Measurements from ENCODE around the gene ITGB3.

ITGB3 gene

DNA sequence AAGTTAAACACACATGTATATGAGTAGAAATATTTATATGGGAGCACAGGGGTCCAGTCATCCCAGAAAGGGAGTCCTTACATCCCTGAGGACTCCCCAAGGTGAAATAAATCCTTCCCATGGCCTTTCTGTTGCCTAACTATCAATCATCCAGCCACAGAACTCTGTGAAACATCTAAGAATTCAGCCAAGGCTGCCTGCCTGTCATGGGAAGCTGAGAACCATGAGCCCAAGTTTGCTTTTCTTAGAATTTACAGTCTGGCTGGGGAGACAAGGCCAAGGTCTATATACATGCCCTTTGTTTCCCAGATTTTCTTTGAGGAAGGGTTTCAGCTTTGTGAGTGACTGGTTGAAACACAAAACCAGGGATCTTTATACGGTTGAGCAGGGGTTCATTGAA lies 28.7 kb upstream of the ITGB3 start:
- Histone ChIP-seq H3K18ac (ENCODE audit: low read length) (no peak overlapping the region), H3K27ac (replicated peaks; ENCODE audit: low read length) (no peak overlapping the region), H3K9me3 (replicated peaks in 1 of 2; ENCODE audit: control insufficient read depth in 2 of 2, insufficient read depth in 1 of 2, low read depth in 1 of 2, low read length in 2 of 2) (peaks cover 4 to 10% of the 10 kb centered on the region in 2 donors), H2AK5ac (ENCODE audit: low read depth, low read length) (no peak overlapping the region), H3K27me3 (ENCODE audit: control insufficient read depth in 3 of 3, insufficient read depth in 3 of 3, low read depth in 1 of 3, low read length in 3 of 3) (no peaks in the 10 kb centered on the region), H3K4me3 (ENCODE audit: low read length in 2 of 2) (no peak overlapping the region), H3K79me1 (ENCODE audit: low read depth, low read length) (no peaks in the 10 kb centered on the region), H2AFZ (ENCODE audit: low read length) (no peak overlapping the region), H3K4ac (ENCODE audit: low read length) (no peak overlapping the region), H4K91ac (ENCODE audit: low read depth, low read length, poor library complexity) (no peak overlapping the region), H2BK5ac (ENCODE audit: low read length) (no peak overlapping the region), H2BK15ac (ENCODE audit: low read length) (no peak overlapping the region), H3K9ac (ENCODE audit: low read depth, low read length, poor library complexity) (no peak overlapping the region), H2BK120ac (ENCODE audit: low read depth, low read length) (no peak overlapping the region), H3K23ac (ENCODE audit: low read depth, low read length, poor library complexity) (no peak overlapping the region), H3K4me1 (ENCODE audit: control insufficient read depth in 2 of 2, insufficient read depth in 1 of 2, low read depth in 1 of 2, low read length in 2 of 2) (peaks cover 4 to 14% of the 10 kb centered on the region in 2 donors), H4K8ac (ENCODE audit: low read depth, low read length) (no peak overlapping the region), H3K4me2 (ENCODE audit: insufficient read depth, low read length, poor library complexity, severe bottlenecking) (no peak overlapping the region), H3K36me3 (replicated peaks in 1 of 2; ENCODE audit: control insufficient read depth in 2 of 2, insufficient read depth in 2 of 2, low read length in 2 of 2) (no peaks in the 10 kb centered on the region), H2BK12ac (ENCODE audit: low read length) (no peak overlapping the region), H3K14ac (ENCODE audit: low read length) (no peak overlapping the region)
- DNase-seq (ENCODE audit: low spot score): no peak
- no CpG with 5 or more reads among the region's 1 CpG for WGBS, 2 donors (ENCODE audit: extremely low coverage in 2 of 2, insufficient read length in 2 of 2, insufficient replicate concordance in 1 of 2)

DNA sequence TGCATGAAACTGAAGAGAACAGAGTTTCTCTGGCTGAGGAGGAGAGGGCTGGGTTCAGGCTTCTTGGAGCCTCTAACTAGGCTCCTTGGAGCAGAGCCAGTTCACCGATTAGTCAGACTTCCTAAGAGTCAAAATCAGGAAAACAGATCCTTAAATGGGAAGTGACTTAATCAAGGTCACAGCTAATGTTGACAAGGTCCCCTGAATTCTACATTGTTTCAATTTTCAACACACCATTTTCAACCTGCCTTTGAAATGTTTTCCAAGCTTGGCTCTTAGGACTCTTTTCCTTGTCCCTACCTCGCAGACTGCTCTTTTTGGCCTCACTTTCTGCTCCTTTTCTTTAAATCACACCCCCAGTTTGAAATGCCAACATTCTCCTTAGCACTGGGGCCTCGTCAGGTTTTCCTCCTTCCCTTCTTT lies 28.2 kb upstream of the ITGB3 start:
- no peak overlapping the region for H3K4me3 ChIP-seq (ENCODE audit: low read length in 2 of 2)
- H3K14ac ChIP-seq (ENCODE audit: low read length): no peak overlapping the region
- H2BK12ac ChIP-seq (ENCODE audit: low read length): no peak overlapping the region
- no peaks in the 10 kb centered on the region for H3K36me3 ChIP-seq (replicated peaks in 1 of 2; ENCODE audit: control insufficient read depth in 2 of 2, insufficient read depth in 2 of 2, low read length in 2 of 2)
- H3K4me1 ChIP-seq (ENCODE audit: control insufficient read depth in 2 of 2, insufficient read depth in 1 of 2, low read depth in 1 of 2, low read length in 2 of 2): peaks cover 5 to 14% of the 10 kb centered on the region in 2 donors
- H3K23ac ChIP-seq (ENCODE audit: low read depth, low read length, poor library complexity): no peak overlapping the region
- no peak overlapping the region for H3K9ac ChIP-seq (ENCODE audit: low read depth, low read length, poor library complexity)
- H2BK5ac ChIP-seq (ENCODE audit: low read length): no peak overlapping the region
- no peaks in the 10 kb centered on the region for H3K27me3 ChIP-seq (ENCODE audit: control insufficient read depth in 3 of 3, insufficient read depth in 3 of 3, low read depth in 1 of 3, low read length in 3 of 3)
- H2BK15ac ChIP-seq (ENCODE audit: low read length): no peak overlapping the region
- no peak overlapping the region for H3K18ac ChIP-seq (ENCODE audit: low read length)
- peaks cover 4 to 10% of the 10 kb centered on the region in 2 donors for H3K9me3 ChIP-seq (replicated peaks in 1 of 2; ENCODE audit: control insufficient read depth in 2 of 2, insufficient read depth in 1 of 2, low read depth in 1 of 2, low read length in 2 of 2)
- H2AK5ac ChIP-seq (ENCODE audit: low read depth, low read length): no peak overlapping the region
- no peak overlapping the region for H4K91ac ChIP-seq (ENCODE audit: low read depth, low read length, poor library complexity)
- H2BK120ac ChIP-seq (ENCODE audit: low read depth, low read length): no peak overlapping the region
- no CpG with 5 or more reads among the region's 3 CpGs for WGBS, 2 donors (ENCODE audit: extremely low coverage in 2 of 2, insufficient read length in 2 of 2, insufficient replicate concordance in 1 of 2)
- no peak overlapping the region for H4K8ac ChIP-seq (ENCODE audit: low read depth, low read length)
- no peaks in the 10 kb centered on the region for H3K79me1 ChIP-seq (ENCODE audit: low read depth, low read length)
- no peak for DNase-seq (ENCODE audit: low spot score)
- no peak overlapping the region for H3K4me2 ChIP-seq (ENCODE audit: insufficient read depth, low read length, poor library complexity, severe bottlenecking)
- no peak overlapping the region for H3K4ac ChIP-seq (ENCODE audit: low read length)
- H2AFZ ChIP-seq (ENCODE audit: low read length): no peak overlapping the region
- H3K27ac ChIP-seq (replicated peaks; ENCODE audit: low read length): no peak overlapping the region

DNA sequence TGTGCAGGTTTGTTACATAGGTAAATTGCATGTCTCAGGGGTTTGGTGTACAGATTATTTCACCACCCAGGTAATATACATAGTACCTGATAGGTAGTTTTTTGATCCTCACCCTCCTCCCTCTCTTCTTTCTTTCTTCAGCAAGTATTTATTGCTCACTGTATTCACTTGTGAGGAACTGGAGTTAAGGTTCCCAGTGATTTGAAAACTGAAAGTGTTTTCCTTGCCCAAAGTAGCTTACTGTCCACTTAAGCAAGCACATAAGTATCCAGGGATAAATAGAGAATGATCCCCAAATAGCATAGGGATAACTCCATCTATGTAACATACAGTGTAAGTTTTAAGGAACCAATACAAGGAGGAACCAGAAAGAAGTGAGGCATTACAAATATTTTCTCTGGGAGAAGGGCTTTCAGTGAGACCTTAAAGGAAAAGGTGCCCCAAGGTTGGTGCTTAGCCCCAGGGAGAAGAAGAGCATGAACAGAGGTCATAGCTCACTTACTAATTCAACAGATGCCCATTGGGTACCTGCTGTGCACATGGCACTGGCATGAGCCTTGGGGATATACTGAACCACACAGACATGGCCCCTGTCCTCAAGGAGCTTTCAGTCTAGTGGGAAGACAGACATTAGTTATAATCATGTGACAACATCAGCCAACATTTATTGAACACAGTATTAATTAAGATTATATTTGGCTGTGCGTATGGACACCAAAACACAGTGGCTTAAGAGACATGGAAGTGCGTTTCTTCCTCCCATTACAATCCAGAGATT lies 27.5 kb upstream of the ITGB3 start:
- peaks cover 3 to 8% of the 10 kb centered on the region in 2 donors for H3K4me1 ChIP-seq (ENCODE audit: control insufficient read depth in 2 of 2, insufficient read depth in 1 of 2, low read depth in 1 of 2, low read length in 2 of 2)
- H3K4me3 ChIP-seq (ENCODE audit: low read length in 2 of 2): no peak overlapping the region
- no peak overlapping the region for H4K8ac ChIP-seq (ENCODE audit: low read depth, low read length)
- no peak overlapping the region for H3K23ac ChIP-seq (ENCODE audit: low read depth, low read length, poor library complexity)
- no peaks in the 10 kb centered on the region for H3K79me1 ChIP-seq (ENCODE audit: low read depth, low read length)
- no peak overlapping the region for H2AFZ ChIP-seq (ENCODE audit: low read length)
- no peak overlapping the region for H3K18ac ChIP-seq (ENCODE audit: low read length)
- no peak overlapping the region for H2BK5ac ChIP-seq (ENCODE audit: low read length)
- H3K4me2 ChIP-seq (ENCODE audit: insufficient read depth, low read length, poor library complexity, severe bottlenecking): no peak overlapping the region
- WGBS, 2 donors (ENCODE audit: extremely low coverage in 2 of 2, insufficient read length in 2 of 2, insufficient replicate concordance in 1 of 2): no CpG with 5 or more reads among the region's 2 CpGs
- no peak overlapping the region for H2BK120ac ChIP-seq (ENCODE audit: low read depth, low read length)
- H4K91ac ChIP-seq (ENCODE audit: low read depth, low read length, poor library complexity): no peak overlapping the region
- H3K27ac ChIP-seq (replicated peaks; ENCODE audit: low read length): no peak overlapping the region
- no peak overlapping the region for H2AK5ac ChIP-seq (ENCODE audit: low read depth, low read length)
- H2BK12ac ChIP-seq (ENCODE audit: low read length): no peak overlapping the region
- no peaks in the 10 kb centered on the region for H3K27me3 ChIP-seq (ENCODE audit: control insufficient read depth in 3 of 3, insufficient read depth in 3 of 3, low read depth in 1 of 3, low read length in 3 of 3)
- H3K9me3 ChIP-seq (replicated peaks in 1 of 2; ENCODE audit: control insufficient read depth in 2 of 2, insufficient read depth in 1 of 2, low read depth in 1 of 2, low read length in 2 of 2): peaks cover 4 to 10% of the 10 kb centered on the region in 2 donors
- H3K4ac ChIP-seq (ENCODE audit: low read length): no peak overlapping the region
- no peaks in the 10 kb centered on the region for H3K36me3 ChIP-seq (replicated peaks in 1 of 2; ENCODE audit: control insufficient read depth in 2 of 2, insufficient read depth in 2 of 2, low read length in 2 of 2)
- no peak overlapping the region for H3K9ac ChIP-seq (ENCODE audit: low read depth, low read length, poor library complexity)
- no peak overlapping the region for H2BK15ac ChIP-seq (ENCODE audit: low read length)
- no peak overlapping the region for H3K14ac ChIP-seq (ENCODE audit: low read length)
- no peak for DNase-seq (ENCODE audit: low spot score)

DNA sequence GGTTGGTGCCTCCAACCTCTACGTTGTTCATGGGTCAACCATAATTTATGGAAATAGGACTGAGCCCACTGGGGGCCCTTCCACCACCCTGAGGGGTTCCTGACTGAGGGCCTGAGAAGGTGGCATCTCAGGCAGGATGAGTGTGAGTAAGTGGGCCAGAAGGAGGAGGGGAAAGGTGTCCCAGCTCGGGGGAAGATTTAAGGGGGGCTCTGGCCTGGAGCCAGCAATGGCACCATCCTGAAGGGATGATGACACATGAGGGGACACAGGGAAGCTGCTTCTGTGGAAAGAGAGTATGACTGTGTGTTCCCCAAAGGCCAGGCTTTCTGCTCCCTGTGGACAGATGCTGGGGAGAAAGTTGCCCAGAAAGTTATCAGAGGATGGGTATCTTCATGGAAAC lies 25.8 kb upstream of the ITGB3 start:
- no peak overlapping the region for H3K27ac ChIP-seq (replicated peaks; ENCODE audit: low read length)
- H4K91ac ChIP-seq (ENCODE audit: low read depth, low read length, poor library complexity): no peak overlapping the region
- no peaks in the 10 kb centered on the region for H3K79me1 ChIP-seq (ENCODE audit: low read depth, low read length)
- no peak overlapping the region for H2BK5ac ChIP-seq (ENCODE audit: low read length)
- peaks cover 3 to 7% of the 10 kb centered on the region in 2 donors for H3K4me1 ChIP-seq (ENCODE audit: control insufficient read depth in 2 of 2, insufficient read depth in 1 of 2, low read depth in 1 of 2, low read length in 2 of 2)
- H2BK12ac ChIP-seq (ENCODE audit: low read length): no peak overlapping the region
- H2BK120ac ChIP-seq (ENCODE audit: low read depth, low read length): no peak overlapping the region
- no peak overlapping the region for H2BK15ac ChIP-seq (ENCODE audit: low read length)
- H2AFZ ChIP-seq (ENCODE audit: low read length): no peak overlapping the region
- peak overlapping the region; percentile 43 for H2AK5ac ChIP-seq (ENCODE audit: low read depth, low read length)
- no peak overlapping the region for H3K4me2 ChIP-seq (ENCODE audit: insufficient read depth, low read length, poor library complexity, severe bottlenecking)
- H4K8ac ChIP-seq (ENCODE audit: low read depth, low read length): no peak overlapping the region
- no peak overlapping the region for H3K23ac ChIP-seq (ENCODE audit: low read depth, low read length, poor library complexity)
- no peak overlapping the region for H3K4me3 ChIP-seq (ENCODE audit: low read length in 2 of 2)
- no peak overlapping the region for H3K18ac ChIP-seq (ENCODE audit: low read length)
- H3K9me3 ChIP-seq (replicated peaks in 1 of 2; ENCODE audit: control insufficient read depth in 2 of 2, insufficient read depth in 1 of 2, low read depth in 1 of 2, low read length in 2 of 2): peaks cover 3 to 10% of the 10 kb centered on the region in 2 donors
- H3K14ac ChIP-seq (ENCODE audit: low read length): no peak overlapping the region
- H3K4ac ChIP-seq (ENCODE audit: low read length): no peak overlapping the region
- H3K36me3 ChIP-seq (replicated peaks in 1 of 2; ENCODE audit: control insufficient read depth in 2 of 2, insufficient read depth in 2 of 2, low read length in 2 of 2): no peaks in the 10 kb centered on the region
- WGBS, 2 donors (ENCODE audit: extremely low coverage in 2 of 2, insufficient read length in 2 of 2, insufficient replicate concordance in 1 of 2): no CpG with 5 or more reads among the region's 2 CpGs
- DNase-seq (ENCODE audit: low spot score): no peak
- no peaks in the 10 kb centered on the region for H3K27me3 ChIP-seq (ENCODE audit: control insufficient read depth in 3 of 3, insufficient read depth in 3 of 3, low read depth in 1 of 3, low read length in 3 of 3)
- no peak overlapping the region for H3K9ac ChIP-seq (ENCODE audit: low read depth, low read length, poor library complexity)
